HG03571 (cell line): ENCODE results near the gene TPD52L2.
A peak's percentile ranks its signal among the peaks of the same experiment; 100 is the strongest.
"Not testable (repeated sequence)": the region's sequence is repeated elsewhere in the genome, so short reads cannot be mapped to it uniquely, and the experiment has no call there.

Experiments used
- ATAC-seq: cut with Tn5 transposase; IDR thresholded peaks from one replicate; pipeline ENCODE4 v1.9.1; 2021; ENCODE audit not compliant: unreplicated experiment

TPD52L2 gene

GRCh38 chr20:63855363-63856097 is 9.5 kb upstream of the TPD52L2 start:
- ATAC-seq, result no peak

- ATAC-seq, result no peak
Observed at GRCh38 chr20:63856098-63856511, 9.0 kb upstream of the TPD52L2 start.

GRCh38 chr20:63857764-63858392 is 7.2 kb upstream of the TPD52L2 start:
- no peak for ATAC-seq

- ATAC-seq, result no peak
Observed at GRCh38 chr20:63858393-63859165, 6.5 kb upstream of the TPD52L2 start.

GRCh38 chr20:63859166-63859699 is 5.8 kb upstream of the TPD52L2 start:
- no peak for ATAC-seq

- ATAC-seq, result no peak
Observed at GRCh38 chr20:63860325-63861051, 4.6 kb upstream of the TPD52L2 start.

- ATAC-seq, result no peak
Observed at GRCh38 chr20:63861365-63861934, 3.6 kb upstream of the TPD52L2 start, which contains the start of gene ABHD16B. Gene ABHD16B, plus strand, starts transcription at chr20:63861498. Its CDS starts 43 bp downstream, at chr20:63861541.

GRCh38 chr20:63861981-63862901 is 2.8 kb upstream of the TPD52L2 start:
- no peak for ATAC-seq

GRCh38 chr20:63863021-63863797 is 1.9 kb upstream of the TPD52L2 start:
- no peak for ATAC-seq

GRCh38 chr20:63863798-63864544 is 1.1 kb upstream of the TPD52L2 start:
- peak; percentile 61 for ATAC-seq

- ATAC-seq, result no peak
Observed at GRCh38 chr20:63864545-63864977, 509 bp upstream of the TPD52L2 start.

- ATAC-seq, result not testable (repeated sequence)
Observed at GRCh38 chr20:63867042-63867441, 2.0 kb downstream of the TPD52L2 start.

GRCh38 chr20:63868264-63868663 is 3.2 kb downstream of the TPD52L2 start:
- ATAC-seq, result no peak

GRCh38 chr20:63873477-63873971 is 8.5 kb downstream of the TPD52L2 start:
- ATAC-seq, result no peak

GRCh38 chr20:63874241-63874640 is 9.2 kb downstream of the TPD52L2 start:
- ATAC-seq, result not testable (repeated sequence)

GRCh38 chr20:63876489-63877036 is 11.5 kb downstream of the TPD52L2 start:
- no peak for ATAC-seq

GRCh38 chr20:63877755-63878470 is 12.8 kb downstream of the TPD52L2 start:
- ATAC-seq, result no peak
